Kidney glomerular epithelial cell (primary cell): ENCODE measurements around the gene ADGRG1.
"Not testable (repeated sequence)": the region's sequence is repeated elsewhere in the genome, so short reads cannot be mapped to it uniquely, and the experiment has no call there.

Source experiments
- DNase-seq: peaks from one replicate; lab custom pipeline; 2025; lab: John Stamatoyannopoulos, UW

ADGRG1 gene

DNA sequence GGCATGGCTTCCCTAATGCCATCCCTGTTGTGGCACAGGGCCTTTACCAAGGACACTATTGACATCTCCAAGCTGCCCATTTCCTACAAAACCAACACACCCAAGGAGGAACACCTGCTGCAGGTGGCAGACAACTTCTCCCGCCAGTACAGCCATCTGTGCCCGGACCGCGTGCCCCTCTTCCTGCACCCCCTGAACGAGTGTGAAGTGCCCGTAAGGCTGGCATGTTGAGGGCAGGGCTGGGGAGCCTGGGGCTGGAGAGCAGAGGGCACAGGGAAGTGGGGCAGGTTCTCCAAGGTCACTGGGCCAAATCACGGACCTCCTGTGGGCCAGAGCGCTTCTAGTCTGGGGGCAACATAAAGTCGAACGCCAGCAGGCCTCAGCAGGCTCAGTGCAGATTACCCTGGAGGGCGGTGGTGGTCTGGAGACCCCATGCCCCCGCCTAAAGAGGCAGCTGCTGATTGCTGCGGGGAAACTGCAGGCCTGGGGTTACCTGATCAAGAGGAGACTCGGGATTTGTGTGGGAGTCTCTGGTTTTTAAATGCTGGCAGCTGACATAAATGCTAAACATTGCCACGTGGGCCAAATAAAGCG lies 70.5 kb downstream of the ADGRG1 start:
- DNase-seq, result no peak

DNA sequence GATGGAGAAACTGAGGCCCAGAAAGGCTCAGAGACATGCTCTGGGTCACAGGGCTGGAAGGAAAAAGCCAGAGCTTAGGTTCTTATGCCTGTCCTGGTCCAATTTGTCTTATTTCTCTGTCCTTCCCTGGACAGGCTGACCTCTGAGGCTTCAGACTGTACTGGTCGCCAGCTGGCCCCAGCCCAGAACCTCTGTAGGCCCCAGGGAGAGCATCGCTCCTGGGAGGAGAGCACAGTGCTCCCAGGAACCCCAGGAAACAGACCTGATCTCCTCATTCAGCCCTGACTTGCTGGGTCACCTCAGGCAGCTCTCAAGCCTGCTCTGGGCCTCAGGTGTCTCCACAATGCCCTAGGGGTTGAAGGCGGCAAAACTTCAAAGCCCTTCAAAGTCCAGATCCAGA lies 71.1 kb downstream of the ADGRG1 start:
- DNase-seq, result no peak

DNA sequence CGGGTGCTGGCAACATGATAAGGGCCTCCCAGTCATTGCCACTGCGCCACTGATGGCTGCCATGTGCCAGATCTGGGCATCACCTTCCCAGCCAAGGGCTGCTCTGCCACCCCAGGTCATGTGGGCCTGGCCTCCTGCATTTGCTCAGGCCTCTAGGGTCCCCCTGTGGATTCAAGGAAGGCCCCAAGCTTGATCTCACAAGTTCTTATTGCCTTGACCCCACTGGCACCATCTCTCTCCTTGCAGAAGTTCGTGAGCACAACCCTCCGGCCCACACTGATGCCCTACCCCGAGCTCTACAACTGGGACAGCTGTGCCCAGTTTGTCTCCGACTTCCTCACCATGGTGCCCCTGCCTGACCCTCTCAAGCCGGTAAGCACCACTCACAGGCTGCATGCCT lies 71.5 kb downstream of the ADGRG1 start:
- DNase-seq, result no peak

DNA sequence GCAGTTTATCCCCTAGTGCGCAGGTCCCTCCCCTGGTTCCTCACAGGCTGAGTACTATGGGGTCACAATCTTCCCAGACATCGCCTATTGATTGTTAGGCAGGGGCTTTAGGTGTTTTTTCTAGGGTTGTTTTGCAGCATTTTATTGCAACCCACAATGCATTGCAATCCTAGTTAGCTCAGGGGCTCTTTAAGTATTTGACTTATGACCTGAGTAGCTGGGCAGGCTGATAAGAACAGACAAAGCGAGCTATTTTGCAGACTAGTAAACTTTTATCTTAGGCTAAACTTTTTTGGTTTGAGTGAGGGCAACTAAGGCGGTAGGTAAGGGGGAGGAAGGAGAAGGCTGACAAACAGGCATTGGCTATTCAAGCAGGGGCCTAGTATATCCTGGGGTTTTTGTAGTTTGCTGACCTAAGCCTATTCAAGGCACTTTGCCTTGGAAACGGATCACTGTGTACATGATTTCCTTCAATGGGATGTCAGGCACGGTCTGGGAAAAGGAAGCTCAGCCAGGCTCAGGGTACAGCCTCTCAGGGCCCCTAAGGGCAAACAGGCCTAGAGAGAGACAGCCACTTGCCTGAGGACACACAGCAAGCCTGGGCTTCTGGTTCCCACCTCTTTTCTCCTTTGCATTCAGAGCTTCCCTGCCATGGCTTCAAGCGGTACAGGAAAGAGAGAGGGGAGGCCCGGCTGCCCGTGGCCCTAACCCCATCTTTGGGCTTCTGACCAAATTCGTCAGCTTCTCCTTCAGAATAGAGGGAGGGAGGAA lies 72.5 kb downstream of the ADGRG1 start:
- DNase-seq, result no peak

DNA sequence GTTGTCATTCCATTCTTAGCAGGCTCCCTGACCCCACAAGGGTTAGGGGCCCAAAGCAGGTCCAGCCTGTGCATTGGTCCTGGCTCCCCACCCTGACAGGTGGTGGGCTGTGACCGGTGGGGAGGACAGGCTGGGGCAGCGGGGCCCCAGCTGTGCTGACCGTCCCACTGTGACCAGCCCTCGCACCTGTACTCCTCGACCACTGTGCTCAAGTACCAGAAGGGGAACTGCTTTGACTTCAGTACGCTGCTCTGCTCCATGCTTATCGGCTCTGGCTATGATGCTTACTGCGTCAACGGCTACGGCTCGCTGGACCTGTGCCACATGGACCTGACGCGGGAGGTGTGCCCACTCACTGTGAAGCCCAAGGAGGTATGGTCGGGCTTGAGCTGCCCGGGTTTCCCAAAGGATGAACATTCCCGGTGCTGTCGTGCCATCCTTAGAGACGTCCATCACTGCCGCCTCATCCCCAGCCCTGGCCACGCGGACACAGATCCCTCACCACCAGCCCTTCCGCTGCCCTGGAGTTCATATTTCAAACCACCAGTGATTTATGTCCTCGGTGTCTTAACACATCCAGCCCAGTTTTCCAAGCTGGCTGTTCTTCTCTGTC lies 73.4 kb downstream of the ADGRG1 start:
- no peak for DNase-seq

DNA sequence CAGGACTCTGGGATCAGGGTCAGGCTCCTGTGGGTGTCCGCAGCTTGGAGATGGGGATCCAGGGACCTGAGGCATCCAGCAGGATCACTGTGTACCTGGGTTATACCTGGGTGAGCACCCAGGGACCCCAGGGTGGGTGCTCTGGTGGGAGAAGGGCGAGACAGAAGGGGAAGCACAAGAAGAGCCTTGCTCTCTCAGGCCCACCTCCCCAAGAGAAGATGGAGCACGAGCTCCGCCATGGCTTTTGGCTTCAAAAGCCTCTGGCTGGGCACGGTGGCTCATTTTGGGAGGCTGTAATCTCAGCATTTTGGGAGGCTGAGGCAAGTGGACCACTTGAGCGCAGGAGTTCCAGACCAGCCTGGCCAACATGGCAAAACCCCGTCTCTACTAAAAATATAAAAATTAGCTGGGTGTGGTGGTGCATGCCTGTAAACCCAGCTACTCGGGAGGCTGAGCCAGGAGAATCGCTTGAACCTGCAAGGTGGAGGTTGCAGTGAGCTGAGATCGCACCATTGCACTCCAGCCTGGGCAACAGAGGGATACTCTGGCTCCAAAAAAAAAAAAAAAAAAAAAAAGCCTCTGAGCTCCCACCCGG lies 75.1 kb downstream of the ADGRG1 start:
- DNase-seq, result no peak

DNA sequence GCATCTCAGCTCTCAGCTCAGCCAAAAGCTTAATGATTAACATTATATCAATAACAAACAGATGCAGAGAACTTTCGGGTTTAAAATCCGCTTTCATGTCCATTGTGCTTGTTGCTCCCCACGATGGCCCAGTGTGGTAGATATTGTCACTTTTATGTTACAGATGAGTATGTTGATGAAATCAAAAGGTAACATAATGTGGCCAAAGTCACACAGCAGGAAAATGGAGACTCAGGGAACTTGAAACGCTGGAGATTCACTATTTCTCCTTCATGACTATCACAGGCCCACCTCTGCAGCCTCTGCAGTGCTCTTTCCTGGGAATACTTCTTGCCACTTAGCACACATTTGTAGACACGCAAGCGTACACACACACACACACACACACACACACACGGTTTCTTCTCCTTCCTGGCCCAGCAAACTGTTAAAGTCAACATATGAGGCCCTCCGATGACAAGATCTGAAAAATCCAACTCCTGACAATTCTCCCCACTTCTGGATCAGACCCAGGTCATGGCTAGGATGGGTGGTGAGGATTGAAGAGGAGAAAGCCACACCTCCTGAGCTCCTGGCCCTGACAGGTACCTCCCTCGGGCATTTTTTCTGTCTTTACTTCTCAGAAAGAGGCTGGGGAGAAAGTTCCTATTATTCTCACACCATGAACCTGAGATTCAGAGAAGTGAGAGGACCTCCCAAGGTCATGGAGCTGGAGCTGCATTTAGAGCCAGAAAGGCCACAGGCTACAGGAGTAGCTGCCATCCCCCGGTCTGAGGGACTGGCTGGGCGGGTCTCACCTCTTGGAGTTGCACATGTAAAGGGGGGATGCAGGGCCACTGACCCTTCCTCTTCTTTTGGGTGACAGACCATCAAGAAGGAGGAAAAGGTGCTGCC lies 75.8 kb downstream of the ADGRG1 start:
- DNase-seq, result no peak

DNA sequence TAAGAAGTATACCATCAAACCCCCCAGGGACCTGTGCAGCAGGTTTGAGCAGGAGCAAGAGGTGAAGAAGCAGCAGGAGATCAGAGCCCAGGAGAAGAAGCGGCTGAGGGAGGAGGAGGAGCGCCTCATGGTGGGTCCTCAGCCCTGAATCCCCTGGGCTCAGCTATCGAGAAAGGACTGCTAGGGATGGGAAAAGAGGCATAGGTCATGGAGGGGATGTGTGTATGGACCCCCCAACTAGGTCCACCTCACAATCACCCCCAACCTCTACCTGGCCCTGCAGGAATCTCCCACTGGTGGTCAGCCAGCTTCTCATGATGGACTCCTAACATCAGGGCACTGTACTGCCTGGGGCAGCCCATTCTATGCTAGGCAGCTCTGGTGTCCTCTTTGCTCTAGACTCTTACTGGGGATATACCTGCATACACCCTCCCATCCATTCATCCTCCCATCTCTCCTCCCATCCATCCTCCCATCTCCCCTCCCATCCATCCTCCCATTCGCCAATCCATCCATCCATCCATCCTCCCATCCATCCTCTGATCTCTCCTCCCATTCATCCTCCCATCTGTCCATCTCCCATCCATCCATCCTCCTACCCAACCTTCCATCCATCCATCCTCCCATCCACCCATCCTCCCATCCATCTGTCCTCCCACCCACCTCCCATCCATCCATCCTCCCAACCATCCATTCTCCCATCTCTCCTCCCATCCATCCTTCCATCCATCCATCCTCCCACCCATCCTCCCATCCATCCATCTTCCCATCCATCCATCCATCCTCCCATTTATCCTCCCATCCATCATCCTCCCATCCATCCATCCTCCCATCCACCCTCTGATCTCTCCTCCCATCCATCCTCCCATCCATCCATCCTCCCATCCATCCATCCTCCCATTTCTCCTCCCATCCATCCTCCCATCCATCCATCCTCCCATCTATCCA lies 76.7 kb downstream of the ADGRG1 start:
- no peak for DNase-seq

DNA sequence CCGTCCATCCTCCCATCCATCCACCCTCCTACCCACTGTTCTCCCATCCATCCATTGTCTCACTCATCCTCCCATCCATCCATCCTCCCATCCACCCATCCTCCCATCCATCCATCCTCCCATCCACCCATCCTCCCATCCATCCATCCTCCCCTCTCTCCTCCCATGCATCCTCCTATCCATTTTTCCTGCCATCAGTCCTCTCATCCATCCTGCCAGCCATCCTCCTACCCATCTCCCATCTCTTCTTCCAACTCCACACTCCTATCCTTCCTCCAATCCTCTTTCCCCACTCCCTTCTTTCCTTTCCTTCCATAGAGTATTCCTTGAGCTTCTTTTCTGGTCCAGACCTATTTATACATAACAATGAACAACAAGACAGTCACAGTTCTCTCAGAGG lies 78.3 kb downstream of the ADGRG1 start:
- DNase-seq, result no peak

DNA sequence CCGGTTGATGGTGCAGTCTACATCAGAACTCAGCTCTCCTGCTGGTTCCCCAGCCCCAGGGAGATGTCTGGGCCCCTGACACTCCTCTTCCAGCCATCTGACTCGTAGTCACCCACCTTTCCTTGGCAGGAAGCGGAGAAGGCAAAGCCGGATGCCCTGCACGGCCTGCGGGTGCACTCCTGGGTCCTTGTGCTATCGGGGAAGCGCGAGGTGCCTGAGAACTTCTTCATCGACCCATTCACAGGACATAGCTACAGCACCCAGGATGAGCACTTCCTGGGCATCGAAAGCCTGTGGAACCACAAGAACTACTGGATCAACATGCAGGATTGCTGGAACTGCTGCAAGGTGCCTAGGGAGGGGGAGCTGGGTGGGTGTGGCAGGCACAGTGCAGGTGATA lies 78.9 kb downstream of the ADGRG1 start:
- no peak for DNase-seq

DNA sequence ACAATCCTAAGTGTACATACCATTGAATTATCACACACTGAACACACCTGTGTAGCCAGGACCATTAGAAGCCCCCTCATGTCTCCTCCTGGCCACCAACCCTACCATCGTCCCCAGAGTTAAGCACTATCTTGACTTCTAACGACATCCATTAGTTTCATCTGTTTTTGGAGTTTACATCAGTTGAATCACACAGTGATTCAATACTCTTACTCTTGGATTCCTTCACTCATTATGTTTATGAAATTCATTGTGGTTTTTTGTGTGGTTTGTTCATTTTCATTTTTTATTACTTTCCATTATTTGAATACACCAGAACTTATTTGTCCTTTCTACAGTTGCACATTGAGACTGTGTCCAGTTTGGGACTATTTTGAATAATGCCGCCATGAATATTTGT lies 79.7 kb downstream of the ADGRG1 start:
- DNase-seq, result no peak

DNA sequence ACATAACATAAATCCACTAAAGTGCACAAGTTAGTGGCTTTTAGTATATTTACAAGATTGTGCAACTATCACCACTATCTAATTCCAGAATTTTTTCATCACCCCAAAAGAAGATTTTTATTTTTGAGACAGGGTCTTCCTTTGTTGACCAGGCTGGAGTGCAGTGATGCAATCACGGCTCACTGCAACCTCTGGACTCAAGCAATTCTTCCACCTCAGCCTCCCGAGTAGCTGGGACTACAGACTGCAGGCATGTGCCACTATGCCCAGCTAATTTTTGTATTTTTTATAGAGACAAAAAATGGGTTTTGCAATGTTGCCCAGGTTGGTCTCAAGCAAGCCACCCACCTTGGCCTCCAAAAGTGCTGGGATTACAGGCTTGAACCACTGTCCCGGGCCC lies 81.2 kb downstream of the ADGRG1 start:
- no peak for DNase-seq

DNA sequence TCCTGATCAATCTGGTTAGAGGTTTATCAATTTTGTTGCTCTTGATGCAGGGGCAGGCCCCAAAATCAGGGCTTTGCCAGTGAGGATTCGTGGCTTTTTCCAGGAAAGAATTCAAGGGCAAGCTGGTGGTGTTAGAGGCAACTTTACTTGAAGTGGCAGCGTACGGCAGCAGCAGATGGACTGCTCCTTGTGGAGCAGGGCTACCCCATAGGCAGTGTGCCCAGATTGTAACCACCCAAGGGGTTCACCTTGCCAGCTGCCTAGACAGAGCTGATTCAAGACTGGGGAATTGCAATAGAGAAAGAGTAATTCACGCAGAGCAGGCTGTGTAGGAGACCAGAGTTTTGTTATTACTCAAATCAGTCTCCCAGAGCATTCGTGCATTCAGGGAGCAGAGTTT lies 82.9 kb downstream of the ADGRG1 start:
- DNase-seq, result no peak

DNA sequence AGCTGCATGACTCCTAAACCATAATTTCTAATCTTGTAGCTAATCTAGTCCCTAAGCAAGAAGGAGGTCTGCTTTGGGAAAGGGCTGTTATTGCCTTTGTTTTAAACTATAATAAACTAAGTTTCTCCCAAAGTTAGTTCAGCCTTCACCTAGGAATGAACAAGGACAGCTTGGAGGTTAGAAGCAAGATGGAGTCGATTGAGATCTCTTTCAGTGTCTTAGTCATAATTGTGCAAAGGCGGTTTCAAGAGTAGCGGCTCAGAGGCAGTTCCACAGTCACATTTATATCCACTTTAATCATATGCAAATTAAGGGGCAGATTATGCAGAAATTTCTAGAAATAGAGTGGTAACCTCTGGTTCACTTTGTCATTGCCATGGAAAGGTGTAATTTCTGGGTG lies 83.6 kb downstream of the ADGRG1 start:
- DNase-seq, result no peak

DNA sequence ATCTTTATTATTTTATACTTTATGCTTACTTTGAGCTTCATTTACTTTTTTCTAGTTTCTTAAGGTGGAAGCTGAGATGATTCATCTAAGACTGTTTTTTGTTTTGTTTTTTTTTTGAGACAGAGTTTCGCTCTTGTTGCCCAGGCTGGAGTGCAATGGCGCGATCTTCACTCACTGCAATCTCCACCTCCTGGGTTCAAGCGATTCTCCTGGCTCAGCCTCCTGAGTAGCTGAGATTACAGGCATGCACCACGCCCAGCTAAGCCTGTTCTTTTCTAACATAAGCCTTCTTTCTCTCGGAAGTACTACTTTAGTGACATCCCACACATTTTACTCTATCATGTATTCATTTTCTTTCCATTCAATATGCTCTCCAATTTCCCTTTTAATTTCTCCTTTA lies 84.1 kb downstream of the ADGRG1 start:
- not testable (repeated sequence) for DNase-seq

DNA sequence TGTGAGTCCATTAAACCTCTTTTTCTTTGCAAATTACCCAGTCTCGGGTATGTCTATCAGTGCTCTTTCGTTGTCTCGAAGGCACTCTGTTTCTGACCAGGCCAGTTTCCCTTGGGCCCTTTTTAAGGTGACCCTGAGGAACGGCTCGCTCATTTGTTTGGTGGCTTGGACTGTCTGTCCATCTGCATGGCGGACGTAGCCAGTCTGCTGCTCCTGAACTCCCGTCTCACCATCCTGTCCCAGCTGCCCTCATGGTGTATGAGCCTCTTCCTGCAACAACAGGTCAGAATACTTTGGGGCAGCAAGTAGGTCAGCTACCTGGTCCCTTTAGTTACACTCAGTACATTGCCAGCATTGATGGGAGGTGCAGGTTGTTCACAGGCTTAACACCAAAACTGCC lies 85.2 kb downstream of the ADGRG1 start:
- DNase-seq, result no peak

DNA sequence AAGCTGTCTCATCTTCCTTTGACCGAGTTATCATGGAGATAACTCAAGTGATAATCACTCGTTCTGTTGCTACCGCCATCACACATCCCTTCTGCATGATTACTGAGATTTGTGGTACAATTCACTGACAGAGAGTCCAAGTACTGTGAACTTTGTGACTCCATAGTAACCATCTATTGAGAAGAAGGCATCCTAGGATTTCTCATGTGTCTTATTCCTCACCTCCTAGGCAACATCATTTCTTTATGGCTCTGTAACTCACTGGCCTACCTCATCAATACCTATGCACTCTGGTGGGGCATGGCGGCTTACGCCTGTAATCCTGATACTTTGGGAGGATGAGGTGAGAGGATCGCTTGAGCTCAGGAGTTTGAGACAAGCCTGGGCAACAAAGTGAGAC lies 85.6 kb downstream of the ADGRG1 start:
- DNase-seq, result no peak
